Liver (tissue), 9 donors: ENCODE data around the gene LEF1. TPM values are rescaled to one million over a fixed set of nuclear protein-coding genes. Genes with fewer than 3 reads are reported as not detected.

Source experiments
- DNase-seq: peaks from one replicate; pipeline ENCODE4 v3.0.0-alpha.2; 2017; ENCODE audit warnings: low spot score
- H3K27ac ChIP-seq, 2 donors: one replicate each; pipeline ENCODE4 v1.7.0; 2013; ENCODE audit warnings: inconsistent platforms in 2 of 2, low read length in 2 of 2, control low read depth in 1 of 2, low read depth in 1 of 2, mild to moderate bottlenecking in 1 of 2
- H3K27me3 ChIP-seq, 4 donors: one replicate each; pipeline versions ENCODE4 v1.6.1 to v1.7.0; 2013; ENCODE audit warnings: low read length in 3 of 4, inconsistent platforms in 1 of 4, mild to moderate bottlenecking in 1 of 4, moderate library complexity in 1 of 4; ENCODE audit not compliant: control insufficient read depth in 4 of 4, insufficient read depth in 4 of 4
- H3K36me3 ChIP-seq, 4 donors: one replicate each; pipeline versions ENCODE4 v1.6.1 to v1.7.0; 2013; ENCODE audit warnings: low read length in 3 of 4, mild to moderate bottlenecking in 3 of 4, low read depth in 1 of 4, moderate library complexity in 1 of 4; ENCODE audit not compliant: control insufficient read depth in 4 of 4, insufficient read depth in 3 of 4
- H3K4me1 ChIP-seq, 4 donors: one replicate each; pipeline versions ENCODE4 v1.6.1 to v1.7.0; 2013; ENCODE audit warnings: low read length in 3 of 4, mild to moderate bottlenecking in 3 of 4, moderate library complexity in 1 of 4; ENCODE audit not compliant: control insufficient read depth in 4 of 4, insufficient read depth in 4 of 4
- H3K4me3 ChIP-seq, 3 donors: one replicate each; pipeline versions ENCODE4 v1.6.1 to v1.7.0; 2013; ENCODE audit warnings: low read length in 3 of 3, control low read depth in 1 of 3, low read depth in 1 of 3, mild to moderate bottlenecking in 1 of 3
- H3K9ac ChIP-seq, 2 donors: one replicate each; pipeline ENCODE4 v1.7.0; 2013; ENCODE audit warnings: low read length in 2 of 2, mild to moderate bottlenecking in 2 of 2, moderate library complexity in 2 of 2, control low read depth in 1 of 2, low read depth in 1 of 2
- H3K9me3 ChIP-seq, 4 donors: one replicate each; pipeline versions ENCODE4 v1.6.1 to v1.7.0; 2013; ENCODE audit warnings: low read length in 3 of 4; ENCODE audit not compliant: control insufficient read depth in 4 of 4
- ATF3 ChIP-seq: IDR thresholded peaks from 2 replicates; pipeline ENCODE4 v1.6.1; 2016; ENCODE audit warnings: antibody characterized with exemption
- FOXA1 ChIP-seq: IDR thresholded peaks from 2 replicates; pipeline ENCODE4 v1.6.1; 2016; ENCODE audit warnings: antibody characterized with exemption
- FOXA2 ChIP-seq: IDR thresholded peaks from 2 replicates; pipeline ENCODE4 v1.6.1; 2016; ENCODE audit warnings: antibody characterized with exemption
- GABPA ChIP-seq, 2 donors: IDR thresholded peaks in 1 of 2; conservative IDR thresholded peaks in 1 of 2; 2 replicates each; pipeline ENCODE4 v1.6.1; 2016; ENCODE audit warnings: antibody characterized with exemption in 2 of 2, mild to moderate bottlenecking in 1 of 2, moderate library complexity in 1 of 2
- HNF4A ChIP-seq, 2 donors: conservative IDR thresholded peaks; 2 replicates each; pipeline ENCODE4 v1.6.1; 2016; ENCODE audit warnings: antibody characterized with exemption in 2 of 2, mild to moderate bottlenecking in 2 of 2
- RAD21 ChIP-seq, 2 donors: IDR thresholded peaks; 2 replicates each; pipeline ENCODE4 v1.6.1; 2016; ENCODE audit warnings: antibody characterized with exemption in 2 of 2, mild to moderate bottlenecking in 2 of 2
- RXRA ChIP-seq, 2 donors: IDR thresholded peaks; 2 replicates each; pipeline ENCODE4 v1.6.1; 2017 to 2018; ENCODE audit warnings: antibody characterized with exemption in 2 of 2, mild to moderate bottlenecking in 1 of 2
- TAF1 ChIP-seq: conservative IDR thresholded peaks from 2 replicates; pipeline ENCODE4 v1.6.1; 2016; ENCODE audit warnings: antibody characterized with exemption, mild to moderate bottlenecking
- YY1 ChIP-seq: IDR thresholded peaks from 2 replicates; pipeline ENCODE4 v1.6.1; 2016; ENCODE audit warnings: antibody characterized with exemption, mild to moderate bottlenecking
- ZBTB33 ChIP-seq: IDR thresholded peaks from 2 replicates; pipeline ENCODE4 v1.6.1; 2016; ENCODE audit warnings: antibody characterized with exemption
- WGBS: extraction: QIAGEN DNeasy Blood & Tissue Kit; methylation state at CpG from one replicate; pipeline ENCODE4 v1.1.7; 2013; 5-methylcytosine and 5-hydroxymethylcytosine counted together
- polyA plus RNA-seq, 2 donors: library from polyadenylated mRNA; stranded (reverse) in 1 of 2; unstranded in 1 of 2; fragments of 200-250 nt in 1 of 2; fragments of >200 nt in 1 of 2; fragmentation: Nextera tagmentation in 1 of 2; extraction: Ambion mirVana in 1 of 2; gene quantifications; one replicate each; pipeline versions ENCODE4 v1.2.1 to v1.2.3, GENCODE V29; 2013 to 2015
- total RNA-seq, 2 donors: library from RNA; depleted of rRNA; stranded (reverse); fragments of >200 nt; gene quantifications; one replicate each; pipeline ENCODE4 v1.2.3, GENCODE V29; 2014
- donor health status: healthy.
- donor health status: healthy.
- donor health status: healthy.
- donor health status: healthy.
- donor health status: healthy.

LEF1 gene
- total and polyA plus RNA-seq, 4 donors, result 0.22 to 6.4 (median 0.46) TPM

- TF ChIP-seq GABPA (IDR thresholded peaks at IDR 0.05 in 1 of 2, conservative IDR thresholded peaks at IDR 0.05 in 1 of 2), result no peak
- no peak for TF ChIP-seq ZBTB33
- TF ChIP-seq TAF1, result no peak
- TF ChIP-seq ATF3, result no peak
Observed at GRCh38 chr4:108087293-108087967, 81.3 kb downstream of the LEF1 start (continued).

- no peak overlapping the region for H3K4me3 ChIP-seq
- TF ChIP-seq FOXA1 (no peak), RAD21 (IDR thresholded peaks at IDR 0.05) (no peak), ZBTB33 (no peak), YY1 (no peak), TAF1 (no peak), FOXA2 (no peak)
- no peaks in the 10 kb centered on the region for H3K4me1 ChIP-seq
- no peak overlapping the region for H3K27ac ChIP-seq
- no peak overlapping the region for H3K9ac ChIP-seq
- no peaks in the 10 kb centered on the region for H3K36me3 ChIP-seq
- 85% methylated on average over 16 of the region's 16 CpGs for WGBS
- H3K9me3 ChIP-seq, result no peaks in the 10 kb centered on the region
- no peak for DNase-seq
- no peaks in the 10 kb centered on the region for H3K27me3 ChIP-seq
Observed at GRCh38 chr4:108081256-108081655, 87.5 kb downstream of the LEF1 start.

- Histone ChIP-seq H3K27me3 (no peaks in the 10 kb centered on the region), H3K27ac (no peak overlapping the region), H3K36me3 (no peaks in the 10 kb centered on the region), H3K9me3 (no peaks in the 10 kb centered on the region), H3K9ac (no peak overlapping the region), H3K4me1 (no peaks in the 10 kb centered on the region), H3K4me3 (no peak overlapping the region)
- WGBS, result 92% methylated on average over 10 of the region's 10 CpGs
- TF ChIP-seq FOXA1, result no peak
- TF ChIP-seq HNF4A (conservative IDR thresholded peaks at IDR 0.05), result no peak
- TF ChIP-seq ZBTB33, result no peak
- TF ChIP-seq RXRA (IDR thresholded peaks at IDR 0.05), result no peak
- no peak for TF ChIP-seq GABPA (IDR thresholded peaks at IDR 0.05 in 1 of 2, conservative IDR thresholded peaks at IDR 0.05 in 1 of 2)
- DNase-seq, result no peak
Observed at GRCh38 chr4:108080747-108081146, 88.0 kb downstream of the LEF1 start.
